Esophagus (tissue), 2 donors: ENCODE data around the gene CDON. TPM values are rescaled to one million over a fixed set of nuclear protein-coding genes. Genes with fewer than 3 reads are reported as not detected.

Experiments
- H3K27ac ChIP-seq, 2 donors: one replicate each; pipeline ENCODE4 v1.5.1; 2013; ENCODE audit warnings: low read depth in 2 of 2, mild to moderate bottlenecking in 2 of 2, inconsistent platforms in 1 of 2, low read length in 1 of 2, moderate library complexity in 1 of 2
- H3K27me3 ChIP-seq, 2 donors: one replicate each; pipeline ENCODE4 v1.6.1; 2013; ENCODE audit warnings: low read length in 2 of 2, control low read depth in 1 of 2, mild to moderate bottlenecking in 1 of 2; ENCODE audit not compliant: insufficient read depth in 2 of 2, control insufficient read depth in 1 of 2
- H3K36me3 ChIP-seq, 2 donors: one replicate each; pipeline ENCODE4 v1.6.1; 2013; ENCODE audit warnings: low read length in 1 of 2; ENCODE audit not compliant: control insufficient read depth in 2 of 2, insufficient read depth in 2 of 2
- H3K4me1 ChIP-seq, 2 donors: one replicate each; pipeline ENCODE4 v1.6.1; 2013; ENCODE audit warnings: low read length in 1 of 2; ENCODE audit not compliant: control insufficient read depth in 2 of 2, insufficient read depth in 2 of 2
- H3K4me3 ChIP-seq, 2 donors: one replicate each; pipeline ENCODE4 v1.5.1; 2013; ENCODE audit warnings: low read length in 2 of 2, mild to moderate bottlenecking in 2 of 2, low read depth in 1 of 2, moderate library complexity in 1 of 2
- H3K9me3 ChIP-seq, 2 donors: one replicate each; pipeline ENCODE4 v1.6.1; 2013; ENCODE audit warnings: mild to moderate bottlenecking in 2 of 2, low read depth in 1 of 2, low read length in 1 of 2, moderate library complexity in 1 of 2; ENCODE audit not compliant: control insufficient read depth in 2 of 2, insufficient read depth in 1 of 2
- WGBS, 2 donors: extraction: QIAGEN DNeasy Blood & Tissue Kit; methylation state at CpG; one replicate each; pipeline ENCODE4 v1.1.7; 2013; 5-methylcytosine and 5-hydroxymethylcytosine counted together
- polyA plus RNA-seq, 2 donors: library from polyadenylated mRNA; stranded (reverse); fragments of 200-250 nt; gene quantifications; one replicate each; pipeline ENCODE4 v1.2.3, GENCODE V29; 2013
- donor health status: healthy with polysubstance abuse.
- donor health status: Bipolar disorder and iron deficiency.

Gene CDON
- polyA plus RNA-seq, 2 donors = 0.61 TPM

- 45 to 58% methylated on average over 7 of the region's 7 CpGs for WGBS, 2 donors
- Histone ChIP-seq H3K4me3 (no peak overlapping the region), H3K27me3 (no peaks in the 10 kb centered on the region), H3K4me1 (no peaks in the 10 kb centered on the region), H3K9me3 (no peaks in the 10 kb centered on the region), H3K36me3 (no peaks in the 10 kb centered on the region), H3K27ac (no peak overlapping the region)
Observed at GRCh38 chr11:125968354-125968753, 94.3 kb downstream of the CDON start.

- H3K36me3 ChIP-seq = no peaks in the 10 kb centered on the region
- no peaks in the 10 kb centered on the region for H3K4me1 ChIP-seq
- no peaks in the 10 kb centered on the region for H3K27me3 ChIP-seq
- H3K9me3 ChIP-seq = no peaks in the 10 kb centered on the region
- H3K4me3 ChIP-seq = no peak overlapping the region
- 91 to 95% methylated on average over 4 of the region's 4 CpGs for whole genome bisulfite sequencing, 2 donors
- no peak overlapping the region for H3K27ac ChIP-seq
Observed at GRCh38 chr11:125967515-125967914, 95.2 kb downstream of the CDON start.

- H3K4me1 ChIP-seq = peaks cover 0 to 6% of the 10 kb centered on the region in 2 donors
- no peak overlapping the region for H3K27ac ChIP-seq
- H3K36me3 ChIP-seq = peaks cover 0 to 2% of the 10 kb centered on the region in 2 donors
- no peaks in the 10 kb centered on the region for H3K27me3 ChIP-seq
- H3K4me3 ChIP-seq = no peak overlapping the region
- no peaks in the 10 kb centered on the region for H3K9me3 ChIP-seq
- WGBS, 2 donors = 80 to 82% methylated on average over 6 of the region's 6 CpGs
Observed at GRCh38 chr11:125960771-125961170, 101.9 kb downstream of the CDON start.

GRCh38 chr11:125959931-125960330, 102.7 kb downstream of the CDON start:
- peaks cover 0 to 6% of the 10 kb centered on the region in 2 donors for H3K4me1 ChIP-seq
- H3K27ac ChIP-seq = no peak overlapping the region
- no peak overlapping the region for H3K4me3 ChIP-seq
- H3K9me3 ChIP-seq = no peaks in the 10 kb centered on the region
- 89 to 90% methylated on average over 10 of the region's 10 CpGs for WGBS, 2 donors
- H3K36me3 ChIP-seq = peaks cover 0 to 2% of the 10 kb centered on the region in 2 donors
- H3K27me3 ChIP-seq = no peaks in the 10 kb centered on the region

GRCh38 chr11:125959511-125959910, 103.2 kb downstream of the CDON start:
- H3K36me3 ChIP-seq = peaks cover 0 to 2% of the 10 kb centered on the region in 2 donors
- no peak overlapping the region for H3K4me3 ChIP-seq
- H3K27ac ChIP-seq = no peak overlapping the region
- H3K9me3 ChIP-seq = no peaks in the 10 kb centered on the region
- peaks cover 0 to 6% of the 10 kb centered on the region in 2 donors for H3K4me1 ChIP-seq
- H3K27me3 ChIP-seq = no peaks in the 10 kb centered on the region
- 93 to 95% methylated on average over 6 of the region's 6 CpGs for WGBS, 2 donors

- Histone ChIP-seq H3K36me3 (peaks cover 0 to 2% of the 10 kb centered on the region in 2 donors), H3K4me3 (no peak overlapping the region), H3K27me3 (no peaks in the 10 kb centered on the region), H3K27ac (no peak overlapping the region), H3K4me1 (peaks cover 0 to 6% of the 10 kb centered on the region in 2 donors), H3K9me3 (no peaks in the 10 kb centered on the region)
- 89 to 91% methylated on average over 4 of the region's 4 CpGs for WGBS, 2 donors
Observed at GRCh38 chr11:125958872-125959400, 103.7 kb downstream of the CDON start.

GRCh38 chr11:125957618-125958332, 104.9 kb downstream of the CDON start:
- 84 to 85% methylated on average over 14 of the region's 14 CpGs for WGBS, 2 donors
- Histone ChIP-seq H3K36me3 (peaks cover 0 to 2% of the 10 kb centered on the region in 2 donors), H3K9me3 (no peaks in the 10 kb centered on the region), H3K4me1 (peaks cover 6 to 11% of the 10 kb centered on the region in 2 donors), H3K4me3 (no peak overlapping the region), H3K27ac (no peak overlapping the region), H3K27me3 (no peaks in the 10 kb centered on the region)

GRCh38 chr11:125956391-125957134, 106.1 kb downstream of the CDON start:
- H3K4me1 ChIP-seq = peaks cover 8 to 15% of the 10 kb centered on the region in 2 donors
- 72 to 79% methylated on average over 22 of the region's 22 CpGs for WGBS, 2 donors
- H3K9me3 ChIP-seq = no peaks in the 10 kb centered on the region
- peaks cover 0 to under 1% of the 10 kb centered on the region in 2 donors for H3K36me3 ChIP-seq
- H3K27ac ChIP-seq = no peak overlapping the region
- H3K27me3 ChIP-seq = no peaks in the 10 kb centered on the region
- no peak overlapping the region for H3K4me3 ChIP-seq

- Histone ChIP-seq H3K4me1 (peaks cover 10 to 21% of the 10 kb centered on the region in 2 donors), H3K9me3 (no peaks in the 10 kb centered on the region), H3K36me3 (no peaks in the 10 kb centered on the region), H3K4me3 (no peak overlapping the region), H3K27ac (no peak overlapping the region), H3K27me3 (no peaks in the 10 kb centered on the region)
- 86% methylated on average over 2 of the region's 2 CpGs for WGBS, 2 donors
Observed at GRCh38 chr11:125955856-125956255, 106.8 kb downstream of the CDON start.
